ENCODE measurements around the gene TCF12.

TCF12 gene

DNA sequence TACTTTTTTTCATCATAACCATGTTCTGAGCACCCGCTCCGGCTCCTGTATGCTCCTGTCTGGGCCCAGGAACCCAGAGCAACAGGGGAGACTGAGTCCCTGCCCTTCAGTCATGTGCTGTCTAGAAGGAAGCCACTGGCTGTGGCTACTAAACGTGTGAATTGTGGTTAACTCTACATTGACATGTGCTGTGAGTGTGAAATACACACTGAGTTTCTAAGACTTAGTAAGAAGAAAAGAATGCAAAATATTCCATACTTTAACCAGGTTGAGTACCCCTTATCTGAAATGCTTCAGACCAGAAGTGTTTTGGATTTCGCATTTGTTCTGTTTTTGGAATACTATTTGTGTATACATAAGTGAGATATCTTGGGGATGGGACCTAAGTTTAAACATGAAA, 415.0 kb downstream of the TCF12 start:
- TF ChIP-seq, protein P1, sequence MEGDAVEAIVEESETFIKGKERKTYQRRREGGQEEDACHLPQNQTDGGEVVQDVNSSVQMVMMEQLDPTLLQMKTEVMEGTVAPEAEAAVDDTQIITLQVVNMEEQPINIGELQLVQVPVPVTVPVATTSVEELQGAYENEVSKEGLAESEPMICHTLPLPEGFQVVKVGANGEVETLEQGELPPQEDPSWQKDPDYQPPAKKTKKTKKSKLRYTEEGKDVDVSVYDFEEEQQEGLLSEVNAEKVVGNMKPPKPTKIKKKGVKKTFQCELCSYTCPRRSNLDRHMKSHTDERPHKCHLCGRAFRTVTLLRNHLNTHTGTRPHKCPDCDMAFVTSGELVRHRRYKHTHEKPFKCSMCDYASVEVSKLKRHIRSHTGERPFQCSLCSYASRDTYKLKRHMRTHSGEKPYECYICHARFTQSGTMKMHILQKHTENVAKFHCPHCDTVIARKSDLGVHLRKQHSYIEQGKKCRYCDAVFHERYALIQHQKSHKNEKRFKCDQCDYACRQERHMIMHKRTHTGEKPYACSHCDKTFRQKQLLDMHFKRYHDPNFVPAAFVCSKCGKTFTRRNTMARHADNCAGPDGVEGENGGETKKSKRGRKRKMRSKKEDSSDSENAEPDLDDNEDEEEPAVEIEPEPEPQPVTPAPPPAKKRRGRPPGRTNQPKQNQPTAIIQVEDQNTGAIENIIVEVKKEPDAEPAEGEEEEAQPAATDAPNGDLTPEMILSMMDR (conservative IDR thresholded peaks at IDR 0.05; ENCODE audit: low read length), result no peak
- peak; percentile 32 for DNase-seq (ENCODE audit: low read depth)

DNA sequence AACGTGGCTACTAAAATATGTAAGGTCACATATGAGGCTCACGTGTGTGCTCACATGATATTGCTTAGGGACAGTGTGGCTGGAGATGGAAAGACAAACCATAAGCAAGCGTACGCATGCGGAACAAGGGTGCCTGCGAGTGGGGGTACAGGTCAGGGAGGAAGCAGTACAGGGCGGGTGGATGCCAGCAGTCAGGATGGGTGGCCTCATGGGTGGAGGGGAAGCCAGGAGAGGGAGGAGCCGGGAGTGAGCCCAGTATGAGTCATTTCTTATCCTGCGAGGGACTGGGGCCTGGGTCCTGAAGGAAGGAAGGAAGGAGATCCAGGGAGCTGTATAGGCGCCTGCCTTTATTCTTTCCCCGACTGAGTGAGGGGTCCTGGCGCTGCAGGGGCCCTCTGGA, 415.8 kb downstream of the TCF12 start:
- TF ChIP-seq, protein P1 (conservative IDR thresholded peaks at IDR 0.05; ENCODE audit: low read length), result no peak
- no peak for DNase-seq (ENCODE audit: low read depth)
- H3K4me3 ChIP-seq (ENCODE audit: low read length), result no peak overlapping the region

More for the DNA sequence above, 415.0 kb downstream of the TCF12 start:
- no peak overlapping the region for H3K4me3 ChIP-seq (ENCODE audit: low read length)

DNA sequence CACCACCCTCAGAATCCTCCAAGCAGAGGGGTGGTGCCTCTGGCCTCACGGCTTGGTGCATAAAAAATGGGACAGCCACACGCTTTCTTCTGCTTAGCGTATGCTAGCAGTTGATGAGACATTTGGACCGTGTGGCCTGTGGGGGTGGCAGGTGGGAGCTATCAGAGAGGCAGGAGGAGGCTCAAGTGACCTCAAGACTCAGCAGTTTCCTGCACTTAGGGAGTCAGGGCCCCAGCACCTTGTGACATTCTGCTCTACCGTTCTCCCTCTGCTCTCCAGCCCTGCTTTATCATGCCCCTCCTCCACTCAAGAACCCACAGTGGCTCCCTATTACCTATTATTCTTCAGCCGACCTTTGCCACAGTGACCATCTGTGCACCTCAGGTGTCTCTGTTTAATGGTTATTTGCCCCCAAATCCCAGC, 416.9 kb downstream of the TCF12 start:
- DNase-seq (ENCODE audit: low read depth), result no peak
- TF ChIP-seq, protein P1 (conservative IDR thresholded peaks at IDR 0.05; ENCODE audit: low read length), result no peak
- H3K4me3 ChIP-seq (ENCODE audit: low read length), result no peak overlapping the region

DNA sequence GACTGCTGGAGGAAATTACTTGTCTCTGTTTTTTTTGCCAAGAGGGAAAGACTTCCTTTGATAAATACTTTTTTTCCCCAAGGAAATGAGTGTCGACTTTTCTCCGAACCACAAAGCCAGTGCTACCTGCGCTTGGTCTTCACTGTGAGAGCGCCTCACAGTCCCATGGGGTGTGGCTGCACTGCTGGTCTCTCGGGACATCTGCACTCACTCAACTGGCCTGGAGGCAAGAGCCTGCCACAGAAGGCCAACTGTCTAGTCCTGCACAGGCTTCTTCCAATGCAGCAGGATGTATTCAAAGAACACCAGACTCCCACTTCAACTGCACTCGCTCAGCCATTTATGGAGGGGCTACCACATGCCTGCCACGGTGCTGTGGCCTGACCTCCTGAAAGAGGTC, 417.3 kb downstream of the TCF12 start:
- DNase-seq (ENCODE audit: low read depth), result no peak

DNA sequence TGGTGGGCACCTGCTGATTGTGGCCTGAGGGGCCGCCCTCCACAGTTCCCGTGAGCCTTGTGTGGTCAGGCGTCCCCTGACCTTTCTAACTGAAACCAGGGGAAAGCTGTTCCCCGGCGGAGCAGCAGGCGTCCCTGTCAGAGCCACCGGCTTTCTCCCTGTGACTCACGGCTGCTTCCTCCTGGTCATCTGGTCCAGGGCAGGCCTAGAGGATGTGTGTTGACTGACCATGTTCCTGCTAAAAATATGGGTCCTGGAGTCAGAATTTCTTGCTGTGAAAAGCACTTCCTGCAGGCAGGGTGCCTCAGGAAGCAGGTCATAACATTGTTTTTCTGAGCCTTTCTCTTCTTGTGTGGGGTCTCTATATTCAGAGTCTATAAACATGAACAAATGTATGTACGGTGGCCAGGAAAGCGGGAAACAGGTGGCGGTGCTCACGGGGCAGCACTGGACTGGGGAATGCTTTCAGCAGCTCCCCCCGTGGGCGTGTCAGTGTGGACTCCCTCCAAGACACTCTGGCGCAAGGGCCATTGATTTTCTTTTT, 419.5 kb downstream of the TCF12 start:
- DNase-seq (ENCODE audit: low read depth), result peak; percentile 40
- TF ChIP-seq, protein P1 (conservative IDR thresholded peaks at IDR 0.05; ENCODE audit: low read length), result peak; percentile 34
- H3K4me3 ChIP-seq (ENCODE audit: low read length), result no peak overlapping the region

More for the DNA sequence above, 417.3 kb downstream of the TCF12 start:
- no peak overlapping the region for H3K4me3 ChIP-seq (ENCODE audit: low read length)
- TF ChIP-seq, protein P1 (conservative IDR thresholded peaks at IDR 0.05; ENCODE audit: low read length), result no peak

DNA sequence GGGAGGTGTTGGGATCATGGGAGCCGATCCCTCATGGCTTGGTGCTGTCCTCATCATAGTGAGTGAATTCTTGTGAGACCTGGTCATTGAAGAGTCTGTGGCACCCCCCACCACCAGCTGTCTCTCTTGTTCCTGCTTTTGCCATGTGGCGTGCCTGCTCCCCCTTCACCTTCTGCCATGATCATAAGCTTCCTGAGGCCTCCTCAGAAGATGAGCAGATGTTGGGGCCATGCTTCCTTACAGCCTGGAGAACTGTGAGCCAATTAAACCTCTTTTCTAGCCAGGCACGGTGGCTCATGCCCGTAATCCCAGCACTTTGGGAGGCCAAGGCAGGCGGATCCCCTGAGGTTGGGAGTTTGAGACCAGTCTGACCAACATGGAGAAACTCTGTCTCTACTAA, 420.9 kb downstream of the TCF12 start:
- TF ChIP-seq, protein P1 (conservative IDR thresholded peaks at IDR 0.05; ENCODE audit: low read length), result no peak
- H3K4me3 ChIP-seq (ENCODE audit: low read length), result no peak overlapping the region
- no peak for DNase-seq (ENCODE audit: low read depth)
